Activated CD4-positive, CD25-positive, alpha-beta regulatory T cell (primary cell): ENCODE measurements around the gene APOC1.

ENCODE experiments used
- DNase-seq, 4 experiments: peaks; one replicate each; lab custom pipeline; 2025; lab: John Stamatoyannopoulos, UW

APOC1 gene

DNA sequence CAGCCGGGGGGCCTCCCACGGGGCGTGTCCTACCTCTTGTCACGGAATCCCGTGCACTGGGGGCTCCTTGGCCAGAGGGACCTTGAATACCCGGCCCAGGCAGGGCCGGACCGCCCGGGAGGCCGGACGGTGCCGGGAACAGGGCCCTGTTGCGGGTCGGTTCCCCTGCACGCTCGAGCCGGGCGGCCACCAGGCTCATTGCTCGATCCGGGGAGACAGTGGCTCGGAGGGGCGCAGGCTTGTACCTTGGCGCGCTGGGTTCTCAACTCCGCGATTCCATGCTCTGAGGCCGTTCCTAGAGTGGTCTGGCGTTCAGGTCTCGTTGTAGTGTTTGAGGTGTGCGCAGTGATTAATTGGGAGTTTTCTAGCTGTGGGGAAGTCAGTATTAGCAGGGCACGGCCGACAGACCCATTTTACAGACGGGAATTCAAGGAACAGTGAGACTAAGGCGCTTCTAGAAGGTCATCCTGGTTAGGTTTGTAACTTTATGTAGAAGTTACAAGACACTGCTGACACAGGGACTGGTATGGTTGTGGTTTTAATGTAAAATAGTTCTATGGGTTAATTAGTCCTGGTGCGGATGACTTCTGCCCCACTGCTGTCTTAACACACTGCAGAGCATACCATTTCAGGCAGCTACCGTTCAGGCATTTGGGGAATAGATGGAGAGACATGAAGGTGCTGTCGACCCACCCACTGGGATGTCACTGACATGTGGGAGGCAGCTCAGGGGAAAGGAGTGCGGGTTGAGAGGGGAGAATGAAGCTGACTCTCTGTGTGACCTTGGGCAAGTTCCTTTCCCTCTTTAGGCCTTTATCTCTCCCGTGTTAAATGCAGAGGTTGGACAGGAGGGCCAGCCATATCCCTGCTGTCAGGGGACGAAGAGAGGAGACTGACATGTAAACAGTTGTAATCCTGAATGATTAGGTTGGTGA is 41.4 kb downstream of the APOC1 start:
- peak in 1 of 4 experiments; percentile 25 for DNase-seq

DNA sequence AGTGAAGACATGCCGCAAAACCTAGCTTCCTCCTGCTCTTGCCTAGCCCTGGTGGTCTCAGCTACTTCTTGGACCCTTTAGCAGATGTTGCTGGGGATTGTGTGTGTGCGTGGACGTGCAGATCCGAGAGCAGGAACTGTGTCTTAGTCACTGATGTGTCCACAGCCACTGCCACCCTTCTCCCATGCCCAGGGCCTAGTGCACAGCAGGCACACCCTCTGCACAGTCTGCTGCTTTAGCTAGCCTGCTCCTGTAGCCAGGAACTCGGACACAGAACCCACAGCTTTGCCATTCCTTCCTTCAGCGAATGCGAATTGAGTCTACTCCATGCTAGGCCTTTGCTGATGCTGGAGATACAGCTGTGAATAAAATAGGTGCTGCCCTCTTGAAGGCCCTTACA is 43.1 kb downstream of the APOC1 start:
- no peak for DNase-seq

DNA sequence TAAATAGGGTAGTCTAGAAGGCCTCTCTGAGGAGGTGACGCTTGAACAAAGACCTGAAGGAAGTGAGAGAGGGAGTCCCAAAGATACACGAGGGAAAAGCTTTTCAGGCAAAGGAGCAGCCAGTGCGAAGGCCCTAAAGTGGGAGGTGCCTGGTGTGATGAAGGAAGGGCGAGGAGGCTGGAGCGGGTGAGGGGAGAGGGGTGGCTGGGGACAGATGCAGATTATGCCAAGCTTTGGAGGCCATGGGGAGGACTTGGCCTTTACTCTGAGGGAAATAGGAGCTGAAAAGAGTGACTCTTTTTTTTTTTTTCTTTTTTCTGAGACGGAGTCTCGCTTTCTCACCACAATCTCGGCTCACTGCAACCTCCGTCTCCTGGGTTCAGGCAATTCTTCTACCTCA is 43.7 kb downstream of the APOC1 start:
- no peak for DNase-seq

DNA sequence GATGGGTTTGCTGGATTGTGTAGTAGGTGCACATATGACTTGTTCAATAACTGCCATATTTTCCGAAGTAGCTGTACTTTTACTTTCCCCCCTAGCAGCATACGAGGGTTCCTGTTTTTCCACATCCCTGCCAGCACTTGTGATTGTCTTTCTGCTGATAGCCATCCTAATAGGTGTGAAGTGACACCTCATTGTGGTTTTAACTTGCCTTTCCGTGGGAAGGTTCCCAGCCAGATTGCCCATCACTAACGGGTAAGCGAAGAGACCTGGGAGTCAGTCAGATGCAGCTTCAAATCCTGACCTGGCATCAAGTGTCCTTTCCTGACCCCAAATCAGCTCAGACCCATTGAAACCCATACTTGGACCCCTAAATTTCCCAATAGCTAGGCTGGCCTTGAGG is 45.3 kb downstream of the APOC1 start:
- no peak for DNase-seq

DNA sequence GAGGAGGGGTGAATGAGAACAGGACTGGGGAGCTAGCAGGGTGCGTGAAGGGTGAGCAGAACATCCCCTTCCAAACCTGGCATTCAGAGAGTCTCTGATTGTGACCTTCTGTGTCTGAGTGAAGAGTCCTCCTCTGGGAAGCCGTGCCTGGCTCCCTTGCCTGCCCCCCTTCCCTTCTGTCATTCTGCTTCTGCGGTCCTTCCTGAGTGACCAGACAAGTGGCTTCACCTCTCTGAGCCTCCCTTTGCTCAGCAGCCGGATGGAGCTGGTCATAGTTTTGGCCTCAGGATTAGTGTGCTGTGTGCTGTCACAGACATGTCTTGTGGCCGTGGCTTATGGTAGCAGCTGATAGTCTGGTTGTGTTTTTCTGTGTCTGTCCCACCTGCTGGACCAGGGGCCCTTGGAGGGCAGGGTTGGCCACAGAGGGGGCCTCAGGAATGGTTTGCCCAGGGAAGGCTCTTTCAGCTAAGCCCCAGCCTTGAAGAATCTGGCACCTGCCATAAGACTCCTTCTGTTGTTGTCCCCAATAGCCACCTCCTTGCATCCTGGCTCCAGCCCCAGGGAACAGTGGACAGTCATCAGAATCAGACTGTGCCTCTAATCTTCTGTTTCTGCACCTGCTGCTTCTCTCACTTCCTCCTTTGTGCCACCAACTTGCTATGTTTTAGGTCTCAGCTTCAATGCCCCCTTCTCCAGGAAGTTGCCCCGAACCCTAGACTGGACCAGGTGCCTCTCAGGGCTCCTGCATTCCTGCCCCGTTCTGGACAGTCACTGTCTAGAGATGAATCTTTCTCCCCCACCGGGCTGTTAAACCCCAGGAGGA is 46.7 kb downstream of the APOC1 start:
- no peak for DNase-seq

DNA sequence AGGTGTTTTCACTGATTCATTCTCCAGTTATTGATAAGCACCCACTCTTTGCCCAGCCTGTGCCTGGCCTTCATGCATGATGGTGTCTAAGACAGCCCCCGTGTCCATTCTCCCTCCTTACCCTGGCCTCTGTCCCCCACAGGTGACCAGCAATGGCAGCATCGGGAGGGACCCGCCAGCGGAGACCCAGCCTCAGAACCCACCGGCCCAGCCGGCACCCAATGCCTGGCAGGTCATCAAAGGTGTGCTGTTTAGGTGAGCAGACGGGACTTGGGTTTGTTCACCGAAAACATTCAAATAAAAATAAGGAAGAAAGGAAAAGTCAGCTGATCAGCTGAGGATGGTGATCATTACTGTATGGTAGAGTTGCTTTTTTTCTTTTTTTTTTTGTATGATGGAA is 47.4 kb downstream of the APOC1 start:
- no peak for DNase-seq

DNA sequence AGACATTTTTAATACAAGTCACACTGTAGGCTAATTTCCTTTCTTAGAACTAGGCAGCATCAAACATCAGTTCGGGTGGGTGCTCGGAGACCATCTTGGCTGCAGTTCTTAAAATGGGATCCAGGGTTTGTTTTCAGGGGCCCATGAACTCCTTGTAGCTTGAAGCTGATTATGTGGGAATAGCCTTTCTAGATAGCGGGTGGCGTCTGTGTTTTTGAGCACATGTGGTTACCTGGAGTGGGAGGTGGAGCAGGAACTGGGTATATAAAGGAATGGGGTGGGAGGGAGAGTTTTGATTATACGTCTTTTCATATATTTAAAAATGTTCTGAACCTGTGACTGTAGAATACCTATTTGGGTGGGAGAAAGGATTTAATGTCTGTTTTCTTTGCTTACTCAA is 53.7 kb downstream of the APOC1 start:
- no peak for DNase-seq

DNA sequence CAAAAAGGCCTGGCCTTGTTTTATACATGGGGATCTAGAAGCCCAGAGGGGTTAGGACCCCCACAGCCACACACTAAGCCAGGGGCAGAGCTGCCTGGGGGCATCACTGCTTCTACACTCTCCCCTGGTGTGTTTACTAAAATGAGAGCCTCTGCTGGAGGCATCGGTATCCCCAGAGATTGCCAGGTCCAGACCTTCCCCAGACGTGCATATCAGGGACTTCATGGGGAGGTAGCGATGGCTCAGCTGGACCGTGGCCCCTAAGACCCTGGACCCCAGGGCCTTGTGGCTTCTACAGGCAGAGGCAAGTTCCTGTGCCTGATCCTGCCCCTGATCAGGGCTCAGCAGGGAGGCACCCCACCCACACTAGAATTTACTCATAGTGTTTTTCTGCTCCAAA is 54.3 kb downstream of the APOC1 start:
- no peak for DNase-seq
